Sigmoid colon (tissue), 7 donors: ENCODE results near the gene CTNNA2. TPM values are rescaled to one million over a fixed set of nuclear protein-coding genes. Genes with fewer than 3 reads are reported as not detected.

Source experiments
- DNase-seq: peaks from one replicate; pipeline ENCODE4 v3.0.0-alpha.2; 2019
- H3K27ac ChIP-seq, 4 donors: fragments of 200-600 bp; sonication (generic); one replicate each; pipeline ENCODE4 v1.5.1; 2016 to 2019; ENCODE audit warnings: mild to moderate bottlenecking in 1 of 4
- H3K27me3 ChIP-seq, 3 donors: fragments of 200-600 bp; sonication (generic); one replicate each; pipeline ENCODE4 v1.5.1; 2019; ENCODE audit warnings: mild to moderate bottlenecking in 1 of 3
- H3K36me3 ChIP-seq, 4 donors: fragments of 200-600 bp; sonication (generic); one replicate each; pipeline ENCODE4 v1.5.1; 2016 to 2019
- H3K4me1 ChIP-seq, 4 donors: fragments of 200-600 bp; sonication (generic); one replicate each; pipeline ENCODE4 v1.5.1; 2017 to 2019
- H3K4me3 ChIP-seq, 4 donors: fragments of 200-600 bp; sonication (generic); one replicate each; pipeline ENCODE4 v1.5.1; 2017 to 2019; ENCODE audit warnings: mild to moderate bottlenecking in 2 of 4, moderate library complexity in 1 of 4
- H3K9me3 ChIP-seq, 4 donors: fragments of 200-600 bp in 3 of 4; sonication (generic) in 3 of 4; one replicate each; pipeline versions ENCODE4 v1.5.1 to v1.6.1; 2013 to 2019
- CTCF ChIP-seq, 4 experiments: fragments of 450-650 bp in 3 of 4; fragments of 200-600 bp in 1 of 4; IDR thresholded peaks; one replicate each; pipeline ENCODE4 v1.5.1; 2016 to 2019; ENCODE audit warnings: antibody characterized with exemption in 4 of 4, mild to moderate bottlenecking in 3 of 4, moderate library complexity in 2 of 4
- EP300 ChIP-seq, 4 donors: sonication (generic); formaldehyde crosslinking; IDR thresholded peaks; one replicate each; pipeline ENCODE4 v1.6.1; 2017; ENCODE audit warnings: antibody characterized with exemption in 4 of 4
- POLR2A ChIP-seq, 2 donors: fragments of 450-650 bp; IDR thresholded peaks; one replicate each; pipeline ENCODE4 v1.6.1; 2016; ENCODE audit warnings: antibody characterized with exemption in 2 of 2, mild to moderate bottlenecking in 2 of 2, moderate library complexity in 2 of 2
- POLR2AphosphoS5 ChIP-seq, 4 donors: sonication (generic); formaldehyde crosslinking; IDR thresholded peaks; one replicate each; pipeline ENCODE4 v1.6.1; 2017; ENCODE audit warnings: antibody characterized with exemption in 4 of 4
- WGBS, 2 donors: extraction: QIAGEN DNeasy Blood & Tissue Kit; methylation state at CpG; one replicate each; pipeline ENCODE4 v1.1.7; 2013; 5-methylcytosine and 5-hydroxymethylcytosine counted together
- intact Hi-C: fragments of 100-400 bp; cut with DNase I; formaldehyde crosslinking; loops from one replicate; pipeline ENCODE4 v1.15.1; 2023
- polyA plus RNA-seq, 3 donors: library from polyadenylated mRNA; stranded (reverse); fragments of 200-250 nt; gene quantifications; one replicate each; pipeline ENCODE4 v1.2.3, GENCODE V29; 2013
- total RNA-seq, 4 donors: library from RNA; depleted of rRNA; stranded (reverse); fragments of >200 nt; gene quantifications; one replicate each; pipeline ENCODE4 v1.1.0, GENCODE V29; 2016
- donor health status: healthy with polysubstance abuse.
- donor health status: Bipolar disorder and iron deficiency.
- donor health status: healthy.

CTNNA2 gene
- total and polyA plus RNA-seq, 7 donors = 1.4 to 8.6 (median 3.8) TPM; not detected in 2

GRCh38 chr2:79619976-79620375 lies 107.1 kb downstream of the CTNNA2 start:
- no peaks in the 10 kb centered on the region for H3K4me1 ChIP-seq
- H3K27ac ChIP-seq = no peak overlapping the region
- TF ChIP-seq POLR2AphosphoS5 (IDR thresholded peaks at IDR 0.05) (no peak), CTCF (IDR thresholded peaks at IDR 0.05) (no peak), POLR2A (IDR thresholded peaks at IDR 0.05) (no peak), EP300 (IDR thresholded peaks at IDR 0.05) (no peak)
- H3K36me3 ChIP-seq = no peaks in the 10 kb centered on the region
- WGBS, 2 donors = 66 to 95% methylated on average over 2 of the region's 2 CpGs
- intact Hi-C loops = no loop called here
- H3K4me3 ChIP-seq = no peak overlapping the region
- no peaks in the 10 kb centered on the region for H3K9me3 ChIP-seq
- no peaks in the 10 kb centered on the region for H3K27me3 ChIP-seq
- no peak for DNase-seq

GRCh38 chr2:79620679-79621078 lies 107.8 kb downstream of the CTNNA2 start:
- Histone ChIP-seq H3K4me3 (no peak overlapping the region), H3K27me3 (no peaks in the 10 kb centered on the region), H3K36me3 (no peaks in the 10 kb centered on the region), H3K27ac (no peak overlapping the region), H3K9me3 (no peaks in the 10 kb centered on the region), H3K4me1 (no peaks in the 10 kb centered on the region)
- intact Hi-C loops = no loop called here
- WGBS, 2 donors = 19 to 61% methylated on average over 2 of the region's 2 CpGs
- DNase-seq = no peak
- no peak for TF ChIP-seq POLR2A (IDR thresholded peaks at IDR 0.05)
- TF ChIP-seq EP300 (IDR thresholded peaks at IDR 0.05) = no peak
- TF ChIP-seq CTCF (IDR thresholded peaks at IDR 0.05) = no peak
- no peak for TF ChIP-seq POLR2AphosphoS5 (IDR thresholded peaks at IDR 0.05)

GRCh38 chr2:79621252-79621651 lies 108.4 kb downstream of the CTNNA2 start:
- Histone ChIP-seq H3K9me3 (no peaks in the 10 kb centered on the region), H3K27me3 (no peaks in the 10 kb centered on the region), H3K4me3 (no peak overlapping the region), H3K36me3 (no peaks in the 10 kb centered on the region), H3K27ac (no peak overlapping the region), H3K4me1 (no peaks in the 10 kb centered on the region)
- intact Hi-C loops = no loop called here
- no peak for DNase-seq
- 20 to 65% methylated on average over 6 of the region's 6 CpGs for WGBS, 2 donors
- TF ChIP-seq POLR2A (IDR thresholded peaks at IDR 0.05) = no peak
- TF ChIP-seq POLR2AphosphoS5 (IDR thresholded peaks at IDR 0.05) = no peak
- TF ChIP-seq CTCF (IDR thresholded peaks at IDR 0.05) = no peak
- TF ChIP-seq EP300 (IDR thresholded peaks at IDR 0.05) = no peak

- Histone ChIP-seq H3K4me3 (no peak overlapping the region), H3K36me3 (no peaks in the 10 kb centered on the region), H3K4me1 (no peaks in the 10 kb centered on the region), H3K27me3 (no peaks in the 10 kb centered on the region), H3K9me3 (no peaks in the 10 kb centered on the region), H3K27ac (no peak overlapping the region)
- intact Hi-C loops = no loop called here
- TF ChIP-seq CTCF (IDR thresholded peaks at IDR 0.05) (no peak), EP300 (IDR thresholded peaks at IDR 0.05) (no peak), POLR2A (IDR thresholded peaks at IDR 0.05) (no peak)
- no peak for DNase-seq
- WGBS, 2 donors = 92 to 95% methylated on average over 1 of the region's 1 CpG
These were observed 108.9 kb downstream of the CTNNA2 start for GRCh38 chr2:79621755-79622154.

GRCh38 chr2:79622508-79622907 lies 109.7 kb downstream of the CTNNA2 start:
- no peak overlapping the region for H3K4me3 ChIP-seq
- WGBS, 2 donors = 88 to 91% methylated on average over 3 of the region's 3 CpGs
- no peaks in the 10 kb centered on the region for H3K27me3 ChIP-seq
- no peaks in the 10 kb centered on the region for H3K9me3 ChIP-seq
- intact Hi-C loops = no loop called here
- TF ChIP-seq CTCF (IDR thresholded peaks at IDR 0.05) (no peak), POLR2AphosphoS5 (IDR thresholded peaks at IDR 0.05) (no peak), POLR2A (IDR thresholded peaks at IDR 0.05) (no peak), EP300 (IDR thresholded peaks at IDR 0.05) (no peak)
- no peak overlapping the region for H3K27ac ChIP-seq
- no peak for DNase-seq
- H3K36me3 ChIP-seq = no peaks in the 10 kb centered on the region
- H3K4me1 ChIP-seq = no peaks in the 10 kb centered on the region
